ENCODE measurements around the gene UGT2B15. TPM values are rescaled to one million over a fixed set of nuclear protein-coding genes. Genes with fewer than 3 reads are reported as not detected.
"Not testable (repeated sequence)": the region's sequence is repeated elsewhere in the genome, so short reads cannot be mapped to it uniquely, and the experiment has no call there.

UGT2B15 gene
- total RNA-seq: not detected

GRCh38 chr4:68670479-68670939, at the start of gene UGT2B15:
Gene UGT2B15 (minus strand): TSS chr4:68670652. CDS start chr4:68670618, 34 bp downstream.
- ATAC-seq; H3K27me3 Mint-ChIP-seq; H3K27ac Mint-ChIP-seq; H3K4me1 Mint-ChIP-seq (ENCODE audit: low read depth in 2 of 2); DNase-seq (ENCODE audit: low spot score); H3K4me3 Mint-ChIP-seq; H3K36me3 Mint-ChIP-seq: not testable (repeated sequence)
- peaks cover 18% of the 10 kb centered on the region for H3K9me3 Mint-ChIP-seq

DNA sequence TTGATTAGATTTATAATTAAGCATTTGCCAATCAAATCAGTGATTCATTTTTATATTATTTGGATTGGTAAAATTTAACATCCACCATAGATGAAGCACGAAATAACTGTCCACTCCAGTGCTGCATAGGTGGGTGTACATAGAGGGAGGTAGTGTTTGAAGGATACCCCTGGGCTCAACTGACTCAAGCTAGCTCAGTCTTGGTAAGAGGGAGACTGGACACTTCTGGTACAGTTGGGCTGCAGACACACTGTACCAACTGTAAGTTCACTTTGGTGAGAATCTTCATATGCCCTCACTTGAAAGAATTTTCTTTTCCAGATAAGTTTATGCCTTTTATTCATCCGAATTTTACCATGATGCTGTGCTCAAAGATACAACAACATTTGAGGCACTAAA, 48.6 kb upstream of the UGT2B15 start:
- H3K27me3 Mint-ChIP-seq: no peaks in the 10 kb centered on the region
- no peak for DNase-seq (ENCODE audit: low spot score)
- no peaks in the 10 kb centered on the region for H3K36me3 Mint-ChIP-seq
- ATAC-seq: no peak
- peaks cover 12% of the 10 kb centered on the region for H3K9me3 Mint-ChIP-seq
- H3K4me3 Mint-ChIP-seq: no peak overlapping the region
- no peak overlapping the region for H3K27ac Mint-ChIP-seq
- H3K4me1 Mint-ChIP-seq (ENCODE audit: low read depth in 2 of 2): no peaks in the 10 kb centered on the region

GRCh38 chr4:68718447-68719074, 48.1 kb upstream of the UGT2B15 start:
- no peaks in the 10 kb centered on the region for H3K36me3 Mint-ChIP-seq
- no peak overlapping the region for H3K4me3 Mint-ChIP-seq
- no peaks in the 10 kb centered on the region for H3K27me3 Mint-ChIP-seq
- ATAC-seq: no peak
- no peak overlapping the region for H3K27ac Mint-ChIP-seq
- DNase-seq (ENCODE audit: low spot score): no peak
- H3K4me1 Mint-ChIP-seq (ENCODE audit: low read depth in 2 of 2): no peaks in the 10 kb centered on the region
- peaks cover 10% of the 10 kb centered on the region for H3K9me3 Mint-ChIP-seq

DNA sequence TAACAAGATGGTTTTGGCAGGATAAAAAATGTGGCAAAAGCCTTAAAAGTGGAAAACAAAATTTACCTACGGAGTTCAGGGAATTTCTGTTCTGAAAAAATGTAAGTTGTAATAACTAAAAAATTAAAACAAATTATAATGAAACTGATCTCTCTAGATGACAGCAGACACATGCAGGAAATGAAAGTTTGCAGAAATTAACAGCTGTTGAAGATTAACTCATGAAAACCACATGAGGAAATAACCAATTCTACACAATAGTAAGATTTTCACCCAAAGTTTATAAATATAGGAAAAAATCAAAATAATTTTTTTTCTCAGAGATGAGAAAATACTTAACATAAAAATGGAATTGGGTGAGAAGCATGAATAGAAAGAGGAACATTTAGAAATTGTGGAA, 47.5 kb upstream of the UGT2B15 start:
- H3K36me3 Mint-ChIP-seq: no peaks in the 10 kb centered on the region
- no peak overlapping the region for H3K27ac Mint-ChIP-seq
- H3K9me3 Mint-ChIP-seq: peaks cover 7% of the 10 kb centered on the region
- H3K27me3 Mint-ChIP-seq: no peaks in the 10 kb centered on the region
- DNase-seq (ENCODE audit: low spot score) (no peak), ATAC-seq (no peak)
- no peaks in the 10 kb centered on the region for H3K4me1 Mint-ChIP-seq (ENCODE audit: low read depth in 2 of 2)
- H3K4me3 Mint-ChIP-seq: no peak overlapping the region

DNA sequence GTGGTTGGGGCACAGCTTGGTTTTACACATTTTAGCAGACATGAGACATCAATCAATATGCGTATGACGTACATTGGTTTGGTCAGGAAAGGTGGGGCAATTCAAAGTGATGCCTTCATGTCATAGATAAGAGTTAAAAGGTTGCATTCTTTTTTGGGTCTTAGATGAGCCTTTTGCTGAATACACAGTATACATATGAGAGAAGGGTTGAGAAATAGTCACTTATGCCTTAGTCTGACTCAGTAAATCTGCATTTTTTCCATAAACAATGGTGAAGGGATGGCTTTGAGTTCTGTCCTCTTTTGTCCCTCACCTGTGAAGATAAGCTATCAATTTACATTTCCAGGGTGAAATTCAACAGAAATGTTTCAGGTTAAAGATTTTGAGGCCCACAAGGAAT, 43.9 kb upstream of the UGT2B15 start:
- H3K9me3 Mint-ChIP-seq: no peaks in the 10 kb centered on the region
- H3K36me3 Mint-ChIP-seq: no peaks in the 10 kb centered on the region
- no peak overlapping the region for H3K27ac Mint-ChIP-seq
- H3K4me1 Mint-ChIP-seq (ENCODE audit: low read depth in 2 of 2): no peaks in the 10 kb centered on the region
- no peaks in the 10 kb centered on the region for H3K27me3 Mint-ChIP-seq
- DNase-seq (ENCODE audit: low spot score) (no peak), ATAC-seq (no peak)
- no peak overlapping the region for H3K4me3 Mint-ChIP-seq

GRCh38 chr4:68712207-68712606, 41.8 kb upstream of the UGT2B15 start:
- ATAC-seq (no peak), DNase-seq (ENCODE audit: low spot score) (no peak)
- Mint-ChIP-seq H3K27ac (no peak overlapping the region), H3K9me3 (no peaks in the 10 kb centered on the region), H3K4me3 (no peak overlapping the region), H3K27me3 (no peaks in the 10 kb centered on the region), H3K36me3 (no peaks in the 10 kb centered on the region), H3K4me1 (ENCODE audit: low read depth in 2 of 2) (no peaks in the 10 kb centered on the region)

DNA sequence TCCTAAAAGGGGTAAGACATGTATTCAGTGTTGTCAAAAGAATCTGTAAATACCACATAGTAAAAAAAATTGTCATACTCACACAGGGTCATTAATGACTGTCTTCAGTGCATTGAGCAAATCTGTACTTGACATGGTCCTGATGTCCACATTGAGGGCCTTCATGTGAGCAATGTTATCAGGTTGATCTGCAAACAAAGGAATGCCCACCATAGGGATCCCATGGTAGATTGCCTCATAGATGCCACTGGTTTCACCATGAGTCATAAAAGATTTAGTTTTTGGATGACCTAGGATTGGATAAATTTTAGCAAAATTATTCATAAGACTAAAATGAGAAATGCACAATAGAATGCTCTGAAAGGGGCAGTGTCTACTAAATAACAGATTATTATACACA, 38.1 kb upstream of the UGT2B15 start:
- Mint-ChIP-seq H3K9me3 (peaks cover 3% of the 10 kb centered on the region), H3K27ac (no peak overlapping the region), H3K4me3 (no peak overlapping the region), H3K27me3 (no peaks in the 10 kb centered on the region), H3K4me1 (ENCODE audit: low read depth in 2 of 2) (no peaks in the 10 kb centered on the region), H3K36me3 (no peaks in the 10 kb centered on the region)
- ATAC-seq (no peak), DNase-seq (ENCODE audit: low spot score) (no peak)

- not testable (repeated sequence) for H3K27ac Mint-ChIP-seq; H3K27me3 Mint-ChIP-seq; ATAC-seq; DNase-seq (ENCODE audit: low spot score); H3K36me3 Mint-ChIP-seq; H3K9me3 Mint-ChIP-seq; H3K4me3 Mint-ChIP-seq; H3K4me1 Mint-ChIP-seq (ENCODE audit: low read depth in 2 of 2)
Observed at GRCh38 chr4:68703168-68703567, 32.7 kb upstream of the UGT2B15 start.

- DNase-seq (ENCODE audit: low spot score) (no peak), ATAC-seq (no peak)
- no peaks in the 10 kb centered on the region for H3K27me3 Mint-ChIP-seq
- no peaks in the 10 kb centered on the region for H3K4me1 Mint-ChIP-seq (ENCODE audit: low read depth in 2 of 2)
- no peaks in the 10 kb centered on the region for H3K36me3 Mint-ChIP-seq
- peaks cover 5% of the 10 kb centered on the region for H3K9me3 Mint-ChIP-seq
- H3K4me3 Mint-ChIP-seq: no peak overlapping the region
- H3K27ac Mint-ChIP-seq: no peak overlapping the region
Observed at GRCh38 chr4:68700152-68700551, 29.7 kb upstream of the UGT2B15 start.

DNA sequence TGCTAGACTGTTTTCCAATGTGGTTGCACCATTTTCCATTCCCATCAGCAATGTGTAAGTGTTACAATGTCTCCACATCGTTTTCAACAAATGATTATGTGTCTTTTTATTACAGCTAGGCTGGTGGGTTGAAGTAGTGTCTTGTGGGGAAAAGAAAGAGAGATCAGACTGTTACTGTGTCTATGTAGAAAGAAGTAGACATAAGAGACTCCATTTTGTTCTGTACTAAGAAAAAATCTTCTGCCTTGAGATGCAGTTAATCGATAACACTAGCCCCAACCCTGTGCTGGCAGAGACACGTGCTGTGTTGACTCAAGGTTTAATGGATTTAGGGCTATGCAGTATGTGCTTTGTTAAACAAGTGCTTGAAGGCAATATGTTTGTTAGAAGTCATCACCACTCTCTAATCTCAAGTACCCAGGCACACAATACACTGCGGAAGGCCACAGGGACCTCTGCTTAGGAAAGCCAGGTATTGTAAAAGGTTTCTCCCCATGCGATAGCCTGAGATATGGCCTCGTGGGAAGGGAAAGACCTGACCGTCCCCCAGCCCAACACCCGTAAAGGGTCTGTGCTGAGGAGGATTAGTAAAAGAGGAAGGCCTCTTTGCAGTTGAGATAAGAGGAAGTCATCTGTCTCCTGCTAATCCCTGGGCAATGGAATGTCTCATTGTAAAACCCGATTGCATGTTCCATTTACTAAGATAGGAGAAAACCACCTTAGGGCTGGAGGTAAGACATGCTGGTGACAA, 23.0 kb upstream of the UGT2B15 start:
- ATAC-seq (no peak), DNase-seq (ENCODE audit: low spot score) (no peak)
- Mint-ChIP-seq H3K27me3 (no peaks in the 10 kb centered on the region), H3K36me3 (no peaks in the 10 kb centered on the region), H3K4me3 (no peak overlapping the region), H3K9me3 (peaks cover 12% of the 10 kb centered on the region), H3K4me1 (ENCODE audit: low read depth in 2 of 2) (no peaks in the 10 kb centered on the region), H3K27ac (no peak overlapping the region)

- no peaks in the 10 kb centered on the region for H3K36me3 Mint-ChIP-seq
- no peak overlapping the region for H3K4me3 Mint-ChIP-seq
- H3K27me3 Mint-ChIP-seq: no peaks in the 10 kb centered on the region
- no peak overlapping the region for H3K27ac Mint-ChIP-seq
- DNase-seq (ENCODE audit: low spot score) (no peak), ATAC-seq (no peak)
- H3K9me3 Mint-ChIP-seq: peaks cover 16% of the 10 kb centered on the region
- H3K4me1 Mint-ChIP-seq (ENCODE audit: low read depth in 2 of 2): no peaks in the 10 kb centered on the region
Observed at GRCh38 chr4:68691186-68691585, 20.7 kb upstream of the UGT2B15 start.

- no peak overlapping the region for H3K4me3 Mint-ChIP-seq
- ATAC-seq (no peak), DNase-seq (ENCODE audit: low spot score) (no peak)
- peaks cover 18% of the 10 kb centered on the region for H3K9me3 Mint-ChIP-seq
- H3K27me3 Mint-ChIP-seq: no peaks in the 10 kb centered on the region
- H3K4me1 Mint-ChIP-seq (ENCODE audit: low read depth in 2 of 2): no peaks in the 10 kb centered on the region
- no peak overlapping the region for H3K27ac Mint-ChIP-seq
- no peaks in the 10 kb centered on the region for H3K36me3 Mint-ChIP-seq
Observed at GRCh38 chr4:68683034-68683433, 12.6 kb upstream of the UGT2B15 start.

GRCh38 chr4:68681298-68681697, 10.8 kb upstream of the UGT2B15 start:
- not testable (repeated sequence) for H3K4me1 Mint-ChIP-seq (ENCODE audit: low read depth in 2 of 2); H3K27ac Mint-ChIP-seq; ATAC-seq; DNase-seq (ENCODE audit: low spot score); H3K4me3 Mint-ChIP-seq; H3K27me3 Mint-ChIP-seq; H3K36me3 Mint-ChIP-seq
- peaks cover 17% of the 10 kb centered on the region for H3K9me3 Mint-ChIP-seq

GRCh38 chr4:68673143-68673542, 2.7 kb upstream of the UGT2B15 start:
- no peak overlapping the region for H3K4me3 Mint-ChIP-seq
- H3K9me3 Mint-ChIP-seq: peaks cover 27% of the 10 kb centered on the region
- H3K4me1 Mint-ChIP-seq (ENCODE audit: low read depth in 2 of 2): no peaks in the 10 kb centered on the region
- H3K27me3 Mint-ChIP-seq: no peaks in the 10 kb centered on the region
- peaks cover 5% of the 10 kb centered on the region for H3K36me3 Mint-ChIP-seq
- no peak overlapping the region for H3K27ac Mint-ChIP-seq
- ATAC-seq: no peak
- no peak for DNase-seq (ENCODE audit: low spot score)
